Measurements from ENCODE around the gene NOS1. TPM values are rescaled to one million over a fixed set of nuclear protein-coding genes. Genes with fewer than 3 reads are reported as not detected.
"Not testable (repeated sequence)": the region's sequence is repeated elsewhere in the genome, so short reads cannot be mapped to it uniquely, and the experiment has no call there.

NOS1 gene
- total and polyA plus RNA-seq, 3 experiments from 2014 or later: not detected

DNA sequence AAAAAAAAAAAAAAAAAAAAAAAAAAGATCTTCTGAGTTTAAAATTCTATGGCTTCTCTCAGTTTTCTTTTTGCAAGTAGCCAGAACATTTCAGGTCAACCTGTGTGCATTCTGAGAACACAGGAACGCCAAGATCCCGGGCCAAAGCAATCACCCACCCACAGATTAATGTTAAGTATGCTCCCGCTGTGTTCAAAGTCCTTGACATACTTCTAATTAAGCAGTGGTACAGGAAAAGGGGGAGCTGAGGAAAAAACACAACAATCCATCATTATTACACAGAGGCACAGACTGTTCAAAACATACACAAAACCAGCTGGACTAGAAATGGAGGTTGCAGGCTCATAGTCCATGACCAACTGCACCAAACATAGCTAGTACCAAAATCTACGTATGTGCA is 174.0 kb downstream of the NOS1 start:
- ChIA-PET POLR2A (interaction anchor here (0.7 to 0.8 kb wide), 2 partner anchors 27 to 115 kb away, joined by 7 to 8 read pairs; no protein-coding TSS in a partner anchor), CTCF (no interaction called here)
- peaks cover 20% of the 10 kb centered on the region for H3K36me3 ChIP-seq (ENCODE audit: insufficient read depth, low read length)
- H3K9me3 Mint-ChIP-seq: no peaks in the 10 kb centered on the region
- H3K27ac ChIP-seq (ENCODE audit: low read depth, low read length): no peak overlapping the region
- H3K4me3 Mint-ChIP-seq: peak overlapping the region in 2 of 7 donors; percentile 14 to 43
- H3K9me3 ChIP-seq (ENCODE audit: low read length): no peaks in the 10 kb centered on the region
- H3K4me3 ChIP-seq (ENCODE audit: low read length): no peak overlapping the region
- H3K27me3 Mint-ChIP-seq: peaks cover 0 to 1% of the 10 kb centered on the region in 2 donors
- peaks cover 7 to 61% (median 15%) of the 10 kb centered on the region in 3 donors for H3K36me3 Mint-ChIP-seq
- peaks cover 10% of the 10 kb centered on the region for H3K4me1 ChIP-seq (ENCODE audit: insufficient read depth, low read length)
- H3K27me3 ChIP-seq (ENCODE audit: insufficient read depth, low read length, poor library complexity, severe bottlenecking): no peaks in the 10 kb centered on the region
- DNase-seq: no peak
- no peak overlapping the region for H3K27ac Mint-ChIP-seq
- H3K4me1 Mint-ChIP-seq: peaks cover 35 to 56% (median 41%) of the 10 kb centered on the region in 3 donors

DNA sequence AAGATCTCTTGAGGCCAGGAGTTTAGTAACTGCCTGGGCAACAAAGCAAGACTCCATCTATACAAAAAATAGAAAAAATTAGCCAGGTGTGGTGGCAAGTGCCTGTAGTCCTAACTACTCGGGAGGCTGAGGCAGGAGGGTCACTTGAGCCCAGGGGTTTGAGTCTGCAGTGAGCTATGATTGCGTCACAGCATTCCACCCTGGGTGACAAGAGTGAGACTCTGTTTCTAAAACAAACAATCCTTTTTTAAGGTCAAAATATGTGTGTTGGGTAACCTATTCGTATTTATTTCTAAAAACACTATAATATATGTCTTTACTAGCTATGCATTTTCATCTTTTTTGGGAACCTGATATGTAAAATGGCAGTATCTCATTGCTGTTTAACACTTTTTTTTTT is 178.6 kb downstream of the NOS1 start:
- Histone ChIP-seq H3K4me3 (ENCODE audit: low read length) (no peak overlapping the region), H3K9me3 (ENCODE audit: low read length) (no peaks in the 10 kb centered on the region), H3K27ac (ENCODE audit: low read depth, low read length) (no peak overlapping the region), H3K4me1 (ENCODE audit: insufficient read depth, low read length) (no peaks in the 10 kb centered on the region), H3K27me3 (ENCODE audit: insufficient read depth, low read length, poor library complexity, severe bottlenecking) (no peaks in the 10 kb centered on the region), H3K36me3 (ENCODE audit: insufficient read depth, low read length) (peaks cover 48% of the 10 kb centered on the region)
- H3K27me3 Mint-ChIP-seq: no peaks in the 10 kb centered on the region
- H3K4me1 Mint-ChIP-seq: peaks cover 23 to 54% (median 40%) of the 10 kb centered on the region in 3 donors
- H3K9me3 Mint-ChIP-seq: no peaks in the 10 kb centered on the region
- H3K4me3 Mint-ChIP-seq: no peak overlapping the region
- ChIA-PET POLR2A (no interaction called here), CTCF (no interaction called here)
- H3K27ac Mint-ChIP-seq: no peak overlapping the region
- DNase-seq: no peak
- peaks cover 13 to 85% (median 34%) of the 10 kb centered on the region in 3 donors for H3K36me3 Mint-ChIP-seq

DNA sequence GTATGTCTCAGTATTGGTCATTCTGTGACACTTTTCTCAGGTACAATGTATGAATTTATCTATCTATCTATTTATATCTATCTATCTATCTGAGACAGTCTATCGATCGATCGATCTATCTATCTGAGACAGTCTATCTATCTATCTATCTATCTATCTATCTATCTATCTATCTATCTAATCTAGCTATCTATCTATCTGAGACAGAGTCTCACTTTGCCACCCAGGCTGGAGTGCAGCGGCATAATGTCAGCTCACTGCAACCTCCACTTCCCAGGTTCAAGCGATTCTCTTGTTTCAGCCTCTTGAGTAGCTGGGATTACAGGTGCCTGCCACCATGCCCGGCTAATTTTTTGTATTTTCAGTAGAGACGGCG is 180.0 kb downstream of the NOS1 start:
- H3K27me3 Mint-ChIP-seq; H3K27ac ChIP-seq (ENCODE audit: low read depth, low read length); DNase-seq; H3K4me3 ChIP-seq (ENCODE audit: low read length); POLR2A ChIA-PET; H3K27me3 ChIP-seq (ENCODE audit: insufficient read depth, low read length, poor library complexity, severe bottlenecking); H3K9me3 Mint-ChIP-seq; H3K4me1 ChIP-seq (ENCODE audit: insufficient read depth, low read length); H3K9me3 ChIP-seq (ENCODE audit: low read length): not testable (repeated sequence)
- H3K4me3 Mint-ChIP-seq: peak overlapping the region in 1 of 7 donors; percentile 69
- H3K36me3 Mint-ChIP-seq: peaks cover 17 to 89% (median 36%) of the 10 kb centered on the region in 3 donors
- peaks cover 19 to 48% (median 33%) of the 10 kb centered on the region in 3 donors for H3K4me1 Mint-ChIP-seq
- CTCF ChIA-PET: interaction anchor here (1.7 kb wide), 1 partner anchor 17 kb away, joined by 3 read pairs; no protein-coding TSS in a partner anchor
- peak overlapping the region in 1 of 8 donors; percentile 63 for H3K27ac Mint-ChIP-seq
- peaks cover 53% of the 10 kb centered on the region for H3K36me3 ChIP-seq (ENCODE audit: insufficient read depth, low read length)

DNA sequence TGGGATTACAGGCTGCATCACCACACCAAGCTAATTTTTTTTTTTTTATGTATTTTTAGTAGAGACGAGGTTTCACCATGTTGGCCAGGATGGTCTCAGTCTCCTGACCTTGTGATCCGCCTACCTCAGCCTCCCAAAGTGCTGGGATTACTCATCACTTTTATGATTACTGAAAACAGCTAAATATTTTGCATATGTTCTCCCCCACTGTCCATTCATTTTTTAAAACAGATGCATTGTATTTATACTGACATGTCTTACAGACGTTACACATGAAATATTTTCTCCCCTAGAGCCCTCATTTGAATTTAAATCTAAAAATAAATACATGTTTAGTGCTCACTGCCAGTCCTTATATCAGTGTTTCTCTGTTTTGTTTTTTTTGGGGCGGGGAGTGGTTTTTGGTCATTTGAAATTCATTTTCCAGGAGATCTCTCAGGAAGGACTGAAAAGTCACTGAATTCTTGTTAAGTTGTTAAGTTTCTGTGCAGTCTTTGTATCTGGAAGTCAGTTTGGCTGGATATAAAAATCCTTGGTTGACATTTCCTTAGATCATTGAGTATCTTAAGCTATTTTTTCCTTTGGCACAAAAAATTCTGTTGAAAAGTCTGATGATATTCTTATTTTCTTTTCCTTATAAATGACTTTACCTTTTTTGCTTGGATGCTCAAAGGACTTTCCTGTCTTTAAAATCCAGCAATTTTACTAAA is 180.5 kb downstream of the NOS1 start:
- Mint-ChIP-seq H3K27me3 (no peaks in the 10 kb centered on the region), H3K36me3 (peaks cover 22 to 89% (median 41%) of the 10 kb centered on the region in 3 donors), H3K4me3 (no peak overlapping the region), H3K4me1 (peaks cover 21 to 44% (median 37%) of the 10 kb centered on the region in 3 donors), H3K9me3 (no peaks in the 10 kb centered on the region), H3K27ac (peak overlapping the region in 1 of 8 donors; percentile 33)
- no peak for DNase-seq
- CTCF ChIA-PET: interaction anchor here (1.7 kb wide), 1 partner anchor 17 kb away, joined by 3 read pairs; no protein-coding TSS in a partner anchor
- Histone ChIP-seq H3K27me3 (ENCODE audit: insufficient read depth, low read length, poor library complexity, severe bottlenecking) (no peaks in the 10 kb centered on the region), H3K4me1 (ENCODE audit: insufficient read depth, low read length) (no peaks in the 10 kb centered on the region), H3K4me3 (ENCODE audit: low read length) (no peak overlapping the region), H3K36me3 (ENCODE audit: insufficient read depth, low read length) (peaks cover 54% of the 10 kb centered on the region), H3K9me3 (ENCODE audit: low read length) (no peaks in the 10 kb centered on the region), H3K27ac (ENCODE audit: low read depth, low read length) (no peak overlapping the region)
- POLR2A ChIA-PET: no interaction called here

DNA sequence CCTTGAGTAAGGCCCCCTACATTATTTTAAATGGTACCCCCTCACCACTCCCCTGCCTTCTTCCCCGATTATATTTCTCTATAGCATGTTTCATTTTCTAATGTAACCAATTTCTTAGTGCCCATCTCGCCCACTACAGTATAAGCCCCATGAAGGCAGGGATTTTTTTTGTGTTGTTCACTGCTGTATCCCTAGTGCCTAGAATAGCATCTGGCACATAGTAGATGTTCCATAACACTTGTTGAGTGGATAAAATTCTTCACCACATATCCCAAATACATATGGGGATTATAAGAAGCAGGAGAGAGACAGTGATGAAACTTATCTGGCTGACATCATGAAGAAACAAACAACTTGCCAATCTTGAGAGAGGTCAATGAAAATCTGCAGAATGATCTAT is 182.7 kb downstream of the NOS1 start:
- Mint-ChIP-seq H3K4me1 (peaks cover 16 to 37% (median 30%) of the 10 kb centered on the region in 3 donors), H3K36me3 (peaks cover 15 to 90% (median 39%) of the 10 kb centered on the region in 3 donors), H3K9me3 (no peaks in the 10 kb centered on the region), H3K4me3 (no peak overlapping the region), H3K27me3 (no peaks in the 10 kb centered on the region), H3K27ac (peak overlapping the region in 1 of 8 donors; percentile 28)
- Histone ChIP-seq H3K27me3 (ENCODE audit: insufficient read depth, low read length, poor library complexity, severe bottlenecking) (no peaks in the 10 kb centered on the region), H3K27ac (ENCODE audit: low read depth, low read length) (no peak overlapping the region), H3K4me3 (ENCODE audit: low read length) (no peak overlapping the region), H3K9me3 (ENCODE audit: low read length) (no peaks in the 10 kb centered on the region), H3K4me1 (ENCODE audit: insufficient read depth, low read length) (no peaks in the 10 kb centered on the region), H3K36me3 (ENCODE audit: insufficient read depth, low read length) (peaks cover 63% of the 10 kb centered on the region)
- POLR2A ChIA-PET: no interaction called here
- CTCF ChIA-PET: no interaction called here
- no peak for DNase-seq

DNA sequence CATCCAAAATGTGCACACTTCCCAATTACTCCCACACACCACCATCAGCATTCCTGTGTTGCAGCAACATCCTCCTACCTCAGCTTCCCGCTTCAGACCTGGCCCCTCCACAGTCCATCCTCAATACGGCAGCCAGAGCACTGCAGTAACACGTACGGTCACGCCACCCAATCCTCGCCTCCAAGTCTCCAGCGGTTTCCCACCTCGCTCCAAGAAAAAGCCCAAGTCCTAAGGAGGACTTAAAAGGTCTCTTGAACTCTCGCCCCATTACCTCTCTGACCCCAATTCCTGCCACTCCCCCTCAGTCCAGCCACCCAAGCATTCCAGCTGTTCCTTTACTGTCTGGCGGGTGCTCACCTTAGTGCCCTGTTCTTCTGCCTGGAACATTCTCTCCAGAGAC is 183.1 kb downstream of the NOS1 start:
- Mint-ChIP-seq H3K4me1 (peaks cover 16 to 34% (median 28%) of the 10 kb centered on the region in 3 donors), H3K27ac (peak overlapping the region in 3 of 8 donors; percentile 4 to 37 (median 13))

DNA sequence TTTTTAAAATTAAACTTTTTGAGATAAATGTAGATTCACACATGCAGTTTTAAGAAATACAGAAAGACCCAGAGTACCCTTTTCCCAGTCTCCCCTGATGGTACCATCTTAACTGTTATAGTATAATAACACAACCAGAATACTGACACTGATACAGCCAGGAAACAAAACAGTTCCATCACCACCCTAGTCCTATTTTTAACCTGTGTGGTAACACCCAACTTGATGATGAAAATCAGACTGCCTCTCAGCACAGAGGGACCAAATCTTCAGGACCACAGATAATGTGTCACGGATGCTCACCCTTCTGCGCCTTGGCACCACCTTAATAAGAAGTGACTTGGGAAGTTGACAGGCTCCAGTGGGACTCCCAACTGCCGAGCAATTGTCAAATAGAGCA is 189.3 kb downstream of the NOS1 start:
- Mint-ChIP-seq H3K27ac (peak overlapping the region in 3 of 8 donors; percentile 12 to 40 (median 36)), H3K27me3 (no peaks in the 10 kb centered on the region), H3K4me3 (no peak overlapping the region), H3K9me3 (no peaks in the 10 kb centered on the region), H3K36me3 (peaks cover 9 to 94% (median 39%) of the 10 kb centered on the region in 3 donors), H3K4me1 (peaks cover 9 to 26% (median 11%) of the 10 kb centered on the region in 3 donors)
- no peaks in the 10 kb centered on the region for H3K9me3 ChIP-seq (ENCODE audit: low read length)
- H3K4me1 ChIP-seq (ENCODE audit: insufficient read depth, low read length): no peaks in the 10 kb centered on the region
- no peak overlapping the region for H3K4me3 ChIP-seq (ENCODE audit: low read length)
- no peak overlapping the region for H3K27ac ChIP-seq (ENCODE audit: low read depth, low read length)
- H3K36me3 ChIP-seq (ENCODE audit: insufficient read depth, low read length): peaks cover 52% of the 10 kb centered on the region
- DNase-seq: no peak
- ChIA-PET CTCF (no interaction called here), POLR2A (no interaction called here)
- H3K27me3 ChIP-seq (ENCODE audit: insufficient read depth, low read length, poor library complexity, severe bottlenecking): no peaks in the 10 kb centered on the region

More for the DNA sequence above, 183.1 kb downstream of the NOS1 start:
- Mint-ChIP-seq H3K27me3 (no peaks in the 10 kb centered on the region), H3K4me3 (no peak overlapping the region), H3K9me3 (no peaks in the 10 kb centered on the region), H3K36me3 (peaks cover 15 to 90% (median 38%) of the 10 kb centered on the region in 3 donors)
- no peak for DNase-seq
- H3K9me3 ChIP-seq (ENCODE audit: low read length): no peaks in the 10 kb centered on the region
- no peak overlapping the region for H3K4me3 ChIP-seq (ENCODE audit: low read length)
- H3K27me3 ChIP-seq (ENCODE audit: insufficient read depth, low read length, poor library complexity, severe bottlenecking): no peaks in the 10 kb centered on the region
- ChIA-PET POLR2A (interaction anchor here (0.5 kb wide), 1 partner anchor 21 kb away, joined by 4 read pairs; no protein-coding TSS in a partner anchor), CTCF (no interaction called here)
- no peak overlapping the region for H3K27ac ChIP-seq (ENCODE audit: low read depth, low read length)
- no peaks in the 10 kb centered on the region for H3K4me1 ChIP-seq (ENCODE audit: insufficient read depth, low read length)
- peaks cover 63% of the 10 kb centered on the region for H3K36me3 ChIP-seq (ENCODE audit: insufficient read depth, low read length)

DNA sequence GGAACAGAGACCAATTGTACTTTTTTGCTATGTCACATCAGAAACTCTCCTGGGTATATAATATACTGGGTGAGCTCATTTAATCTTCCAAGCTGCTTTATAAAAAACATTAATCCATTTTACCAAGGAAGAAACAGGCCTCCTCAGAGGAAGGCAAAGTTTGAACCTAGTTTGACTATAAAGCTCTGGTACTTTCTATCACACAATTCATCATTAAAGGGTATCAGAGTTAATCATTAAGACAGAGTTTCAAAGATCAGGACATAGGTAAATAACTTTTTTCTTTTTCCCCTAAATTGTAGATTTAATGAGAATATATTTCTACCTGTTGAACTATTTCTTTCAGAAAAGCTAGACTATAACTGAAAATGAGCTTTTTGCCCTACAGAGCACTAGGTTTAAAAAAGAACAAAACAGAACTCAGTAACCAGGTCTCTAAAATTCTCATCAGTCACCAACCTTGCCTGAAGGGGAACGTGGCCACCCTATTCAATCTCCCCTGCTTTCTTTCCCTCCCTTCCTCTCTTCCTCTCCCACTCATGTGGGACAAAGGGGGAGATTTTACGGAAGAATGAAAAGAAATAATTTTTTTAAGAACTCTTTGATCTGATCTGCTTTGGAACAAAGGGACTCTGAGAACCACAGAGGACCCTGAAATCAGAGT is 189.8 kb downstream of the NOS1 start:
- DNase-seq: no peak
- POLR2A ChIA-PET: no interaction called here
- Histone ChIP-seq H3K27ac (ENCODE audit: low read depth, low read length) (no peak overlapping the region), H3K9me3 (ENCODE audit: low read length) (no peaks in the 10 kb centered on the region), H3K36me3 (ENCODE audit: insufficient read depth, low read length) (peaks cover 52% of the 10 kb centered on the region), H3K4me3 (ENCODE audit: low read length) (no peak overlapping the region), H3K4me1 (ENCODE audit: insufficient read depth, low read length) (no peaks in the 10 kb centered on the region), H3K27me3 (ENCODE audit: insufficient read depth, low read length, poor library complexity, severe bottlenecking) (no peaks in the 10 kb centered on the region)
- no peaks in the 10 kb centered on the region for H3K9me3 Mint-ChIP-seq
- H3K27ac Mint-ChIP-seq: peak overlapping the region in 4 of 8 donors; percentile 36 to 72 (median 46)
- H3K27me3 Mint-ChIP-seq: no peaks in the 10 kb centered on the region
- H3K4me1 Mint-ChIP-seq: peaks cover 9 to 26% (median 14%) of the 10 kb centered on the region in 3 donors
- H3K36me3 Mint-ChIP-seq: peaks cover 5 to 95% (median 43%) of the 10 kb centered on the region in 3 donors
- H3K4me3 Mint-ChIP-seq: no peak overlapping the region
- CTCF ChIA-PET: interaction anchor here (0.6 kb wide), 1 partner anchor 484 kb away, joined by 3 read pairs; no protein-coding TSS in a partner anchor
